Glomerular visceral epithelial cell (primary cell): ENCODE measurements around the gene STARD9.
A peak's percentile ranks its signal among the peaks of the same experiment; 100 is the strongest.

ENCODE experiments used
- DNase-seq: peaks from one replicate; pipeline ENCODE4 v3.0.0-alpha.2; 2016; ENCODE audit errors: extremely low spot score

Gene STARD9

GRCh38 chr15:42694398-42694797 lies 119.0 kb downstream of the STARD9 start:
- DNase-seq, result no peak

- no peak for DNase-seq
Observed at GRCh38 chr15:42695527-42696071, 120.2 kb downstream of the STARD9 start.

GRCh38 chr15:42696626-42697025 lies 121.2 kb downstream of the STARD9 start:
- no peak for DNase-seq

- peak; percentile 69 for DNase-seq
Observed at GRCh38 chr15:42704492-42704926, 129.1 kb downstream of the STARD9 start.

- DNase-seq, result no peak
Observed at GRCh38 chr15:42705336-42705735, 129.9 kb downstream of the STARD9 start.

GRCh38 chr15:42707068-42707467 lies 131.7 kb downstream of the STARD9 start:
- no peak for DNase-seq

- DNase-seq, result no peak
Observed at GRCh38 chr15:42707873-42708544, 132.6 kb downstream of the STARD9 start.

GRCh38 chr15:42710662-42711061 lies 135.3 kb downstream of the STARD9 start:
- DNase-seq, result no peak

GRCh38 chr15:42711746-42712145 lies 136.3 kb downstream of the STARD9 start:
- DNase-seq, result no peak

GRCh38 chr15:42712584-42712983 lies 137.2 kb downstream of the STARD9 start:
- DNase-seq, result no peak

- DNase-seq, result no peak
Observed at GRCh38 chr15:42716125-42716524, 140.7 kb downstream of the STARD9 start.

- DNase-seq, result no peak
Observed at GRCh38 chr15:42716626-42717025, 141.2 kb downstream of the STARD9 start.

GRCh38 chr15:42719043-42719442 lies 143.6 kb downstream of the STARD9 start:
- DNase-seq, result no peak

GRCh38 chr15:42720071-42720470 lies 144.7 kb downstream of the STARD9 start:
- DNase-seq, result no peak

GRCh38 chr15:42721016-42721415 lies 145.6 kb downstream of the STARD9 start:
- DNase-seq, result no peak

- DNase-seq, result no peak
Observed at GRCh38 chr15:42721916-42722315, 146.5 kb downstream of the STARD9 start.

GRCh38 chr15:42723068-42723467 lies 147.7 kb downstream of the STARD9 start:
- no peak for DNase-seq

GRCh38 chr15:42724276-42724675 lies 148.9 kb downstream of the STARD9 start:
- no peak for DNase-seq

- DNase-seq, result no peak
Observed at GRCh38 chr15:42725331-42725903, 150.0 kb downstream of the STARD9 start.

GRCh38 chr15:42726114-42726513 lies 150.7 kb downstream of the STARD9 start:
- DNase-seq, result no peak

- no peak for DNase-seq
Observed at GRCh38 chr15:42727750-42728381, 152.5 kb downstream of the STARD9 start.

GRCh38 chr15:42728560-42728959 lies 153.2 kb downstream of the STARD9 start:
- DNase-seq, result no peak

- DNase-seq, result no peak
Observed at GRCh38 chr15:42728972-42729371, 153.6 kb downstream of the STARD9 start.
